Measurements from ENCODE around the gene PNPLA1.

The PNPLA1 gene

DNA sequence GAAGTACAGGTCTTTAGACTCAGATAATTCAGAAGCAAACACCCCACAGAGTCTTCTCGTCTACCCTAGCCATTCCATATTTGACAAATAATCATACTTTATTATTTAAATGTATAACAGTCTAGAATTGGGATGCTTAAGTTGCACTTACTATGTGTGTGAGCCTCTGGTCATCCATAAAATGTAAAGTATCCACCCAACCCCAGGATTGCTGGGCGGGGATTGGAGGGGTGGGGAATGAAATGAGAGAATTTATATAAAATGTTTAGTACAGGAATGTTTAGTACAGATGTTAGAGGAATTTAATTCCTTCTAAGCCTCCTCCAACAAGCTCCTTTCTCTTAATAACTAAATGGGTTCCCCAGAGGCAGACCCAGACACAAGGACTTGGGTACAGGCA, 50.0 kb downstream of the PNPLA1 start:
- Mint-ChIP-seq H3K27me3 (peaks cover 14% of the 10 kb centered on the region in 2 donors), H3K36me3 (ENCODE audit: insufficient read depth) (no peaks in the 10 kb centered on the region), H3K4me1 (ENCODE audit: low read depth in 2 of 2) (no peaks in the 10 kb centered on the region), H3K4me3 (no peak overlapping the region), H3K27ac (no peak overlapping the region), H3K9me3 (no peaks in the 10 kb centered on the region)
- no peak for DNase-seq
- ATAC-seq (replicated peaks): no peak

- ATAC-seq (replicated peaks) (no peak), DNase-seq (no peak)
- Mint-ChIP-seq H3K9me3 (no peaks in the 10 kb centered on the region), H3K27me3 (peaks cover 14% of the 10 kb centered on the region in 2 donors), H3K4me1 (ENCODE audit: low read depth in 2 of 2) (no peaks in the 10 kb centered on the region), H3K27ac (no peak overlapping the region), H3K4me3 (no peak overlapping the region), H3K36me3 (ENCODE audit: insufficient read depth) (no peaks in the 10 kb centered on the region)
These were observed 50.6 kb downstream of the PNPLA1 start for GRCh38 chr6:36320475-36320874.

DNA sequence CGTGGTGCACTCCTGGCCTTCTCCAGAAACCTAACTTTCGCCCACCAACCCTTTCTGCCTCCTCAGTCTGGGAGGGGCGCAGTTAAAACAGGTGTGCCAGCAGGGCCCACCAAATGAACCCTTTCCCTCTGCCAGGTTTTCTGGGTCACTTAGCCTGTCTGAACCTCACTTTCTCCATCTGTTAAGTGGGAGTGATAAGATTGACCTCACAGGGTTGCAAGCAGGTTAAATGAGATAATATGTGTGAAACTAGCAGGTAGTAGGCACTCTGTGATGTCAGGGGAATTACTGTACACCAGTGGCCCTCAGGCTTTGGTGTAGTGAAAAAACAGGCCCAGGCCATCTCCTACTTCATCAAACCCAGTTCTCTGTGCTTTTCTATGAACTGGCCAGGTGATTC, 52.7 kb downstream of the PNPLA1 start:
- Mint-ChIP-seq H3K27me3 (peaks cover 4 to 9% of the 10 kb centered on the region in 2 donors), H3K9me3 (no peaks in the 10 kb centered on the region), H3K27ac (no peak overlapping the region), H3K4me1 (ENCODE audit: low read depth in 2 of 2) (no peaks in the 10 kb centered on the region), H3K4me3 (no peak overlapping the region), H3K36me3 (ENCODE audit: insufficient read depth) (no peaks in the 10 kb centered on the region)
- ATAC-seq (replicated peaks): no peak
- no peak for DNase-seq

GRCh38 chr6:36323062-36323461, 53.2 kb downstream of the PNPLA1 start:
- DNase-seq: no peak
- peaks cover 0 to 6% of the 10 kb centered on the region in 2 donors for H3K27me3 Mint-ChIP-seq
- no peaks in the 10 kb centered on the region for H3K4me1 Mint-ChIP-seq (ENCODE audit: low read depth in 2 of 2)
- no peak overlapping the region for H3K4me3 Mint-ChIP-seq
- ATAC-seq (replicated peaks): no peak
- no peaks in the 10 kb centered on the region for H3K36me3 Mint-ChIP-seq (ENCODE audit: insufficient read depth)
- peak overlapping the region in 1 of 2 donors; percentile 17 for H3K27ac Mint-ChIP-seq
- H3K9me3 Mint-ChIP-seq: no peaks in the 10 kb centered on the region

- H3K4me3 Mint-ChIP-seq: no peak overlapping the region
- peaks cover under 1 to 15% of the 10 kb centered on the region in 2 donors for H3K27me3 Mint-ChIP-seq
These were observed 54.3 kb downstream of the PNPLA1 start for GRCh38 chr6:36324191-36324590.

DNA sequence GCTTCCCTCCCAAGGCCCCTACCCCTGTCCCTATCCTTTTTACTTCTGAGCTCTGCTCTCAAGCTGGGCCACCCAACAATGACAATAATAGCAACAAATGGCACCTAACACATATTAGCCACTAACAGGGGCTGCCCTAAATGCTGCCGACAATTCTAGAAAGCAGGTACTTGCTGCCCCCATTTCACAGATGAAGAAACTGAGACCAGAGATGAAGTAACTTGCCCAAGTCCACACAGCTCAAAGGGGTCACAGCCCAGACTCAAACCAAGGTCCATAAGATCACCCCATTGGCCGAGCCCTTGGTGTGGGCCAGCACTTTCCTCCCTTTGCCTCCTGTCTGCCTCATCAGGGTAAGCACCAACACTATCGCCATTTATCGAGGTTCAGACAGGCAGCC, 54.9 kb downstream of the PNPLA1 start:
- H3K9me3 Mint-ChIP-seq: no peaks in the 10 kb centered on the region
- peaks cover 5 to 20% of the 10 kb centered on the region in 2 donors for H3K27me3 Mint-ChIP-seq
- H3K36me3 Mint-ChIP-seq (ENCODE audit: insufficient read depth): no peaks in the 10 kb centered on the region
- no peak overlapping the region for H3K27ac Mint-ChIP-seq
- no peaks in the 10 kb centered on the region for H3K4me1 Mint-ChIP-seq (ENCODE audit: low read depth in 2 of 2)
- no peak for ATAC-seq (replicated peaks)
- DNase-seq: no peak
- no peak overlapping the region for H3K4me3 Mint-ChIP-seq

More at GRCh38 chr6:36324191-36324590, 54.3 kb downstream of the PNPLA1 start:
- H3K9me3 Mint-ChIP-seq: no peaks in the 10 kb centered on the region
- H3K4me1 Mint-ChIP-seq (ENCODE audit: low read depth in 2 of 2): no peaks in the 10 kb centered on the region
- no peaks in the 10 kb centered on the region for H3K36me3 Mint-ChIP-seq (ENCODE audit: insufficient read depth)
- H3K27ac Mint-ChIP-seq: no peak overlapping the region
- DNase-seq (no peak), ATAC-seq (replicated peaks) (no peak)

DNA sequence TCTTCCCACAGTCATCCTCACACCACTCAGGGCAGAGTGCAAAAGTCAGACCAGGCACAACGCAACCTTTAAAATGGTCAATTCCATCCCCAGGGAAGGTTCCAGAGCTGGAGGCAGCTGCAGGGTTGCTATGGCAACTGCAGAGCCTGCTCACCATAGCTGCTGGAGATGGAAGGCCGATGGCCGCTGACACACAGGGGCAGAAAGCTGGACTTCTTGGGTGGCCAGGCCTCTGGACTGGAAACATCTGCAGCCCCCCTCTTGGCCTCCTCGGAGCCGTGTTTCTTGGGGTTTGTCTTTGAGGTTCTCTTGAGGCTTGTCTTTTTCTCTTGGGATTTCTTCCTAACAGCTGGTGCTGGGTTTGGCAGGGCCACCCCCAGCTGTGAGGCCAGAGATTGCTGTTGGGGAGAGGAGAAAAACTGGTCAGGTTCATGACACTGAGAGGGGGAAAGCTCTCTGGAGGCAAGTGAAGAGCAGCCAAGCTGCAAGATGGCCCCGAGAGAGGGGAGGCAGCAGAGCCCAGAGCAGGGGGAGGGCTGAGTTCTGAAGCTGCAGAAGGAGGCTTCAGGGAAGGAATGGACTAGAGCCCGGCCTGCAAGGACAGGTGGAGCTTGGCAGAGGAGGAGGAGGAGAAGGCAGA, 56.6 kb downstream of the PNPLA1 start:
- H3K36me3 Mint-ChIP-seq (ENCODE audit: insufficient read depth): no peaks in the 10 kb centered on the region
- H3K4me3 Mint-ChIP-seq: no peak overlapping the region
- H3K9me3 Mint-ChIP-seq: no peaks in the 10 kb centered on the region
- ATAC-seq (replicated peaks) (no peak), DNase-seq (no peak)
- no peak overlapping the region for H3K27ac Mint-ChIP-seq
- no peaks in the 10 kb centered on the region for H3K4me1 Mint-ChIP-seq (ENCODE audit: low read depth in 2 of 2)
- H3K27me3 Mint-ChIP-seq: peaks cover 5 to 23% of the 10 kb centered on the region in 2 donors

DNA sequence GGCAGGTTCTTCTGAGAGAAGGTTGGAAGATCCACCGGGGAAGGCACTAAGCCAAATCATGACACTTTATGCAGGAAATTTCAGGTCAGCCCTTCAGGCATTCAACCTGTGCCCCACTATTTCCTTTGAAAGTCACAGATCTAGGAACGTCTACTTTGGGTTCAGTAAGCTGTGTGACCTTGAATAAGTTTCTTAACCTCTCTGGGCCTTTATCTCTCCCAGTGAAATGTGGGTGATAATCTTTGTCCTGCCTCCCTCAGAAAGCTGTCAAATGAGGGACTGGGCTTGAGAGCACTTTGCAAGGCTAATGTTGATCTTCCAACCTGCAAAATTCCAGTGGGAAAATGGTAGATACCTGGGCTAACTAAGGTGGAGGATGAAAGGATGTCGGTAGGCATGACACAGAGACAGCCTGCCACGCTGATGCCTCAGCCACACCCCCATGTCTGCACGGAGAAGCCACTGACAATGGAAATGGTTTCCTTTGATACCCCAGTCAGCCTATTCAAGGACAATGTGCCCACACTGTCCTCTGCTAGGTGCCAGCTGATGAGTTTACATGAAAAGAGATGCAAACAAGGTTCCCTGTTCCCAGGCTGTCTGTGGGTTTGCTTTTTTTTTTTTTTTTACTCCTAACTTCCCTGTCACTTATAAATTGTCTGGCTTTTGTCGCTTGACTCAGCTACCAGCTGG, 57.5 kb downstream of the PNPLA1 start:
- ATAC-seq (replicated peaks) (no peak), DNase-seq (no peak)
- Mint-ChIP-seq H3K9me3 (no peaks in the 10 kb centered on the region), H3K27ac (no peak overlapping the region), H3K36me3 (ENCODE audit: insufficient read depth) (no peaks in the 10 kb centered on the region), H3K27me3 (peaks cover 12 to 32% of the 10 kb centered on the region in 2 donors), H3K4me3 (no peak overlapping the region), H3K4me1 (ENCODE audit: low read depth in 2 of 2) (no peaks in the 10 kb centered on the region)

GRCh38 chr6:36327919-36328236, 58.0 kb downstream of the PNPLA1 start:
- DNase-seq (no peak), ATAC-seq (replicated peaks) (no peak)
- Mint-ChIP-seq H3K27me3 (peaks cover 16 to 37% of the 10 kb centered on the region in 2 donors), H3K4me3 (no peak overlapping the region), H3K4me1 (ENCODE audit: low read depth in 2 of 2) (no peaks in the 10 kb centered on the region), H3K27ac (no peak overlapping the region), H3K36me3 (ENCODE audit: insufficient read depth) (no peaks in the 10 kb centered on the region), H3K9me3 (no peaks in the 10 kb centered on the region)

DNA sequence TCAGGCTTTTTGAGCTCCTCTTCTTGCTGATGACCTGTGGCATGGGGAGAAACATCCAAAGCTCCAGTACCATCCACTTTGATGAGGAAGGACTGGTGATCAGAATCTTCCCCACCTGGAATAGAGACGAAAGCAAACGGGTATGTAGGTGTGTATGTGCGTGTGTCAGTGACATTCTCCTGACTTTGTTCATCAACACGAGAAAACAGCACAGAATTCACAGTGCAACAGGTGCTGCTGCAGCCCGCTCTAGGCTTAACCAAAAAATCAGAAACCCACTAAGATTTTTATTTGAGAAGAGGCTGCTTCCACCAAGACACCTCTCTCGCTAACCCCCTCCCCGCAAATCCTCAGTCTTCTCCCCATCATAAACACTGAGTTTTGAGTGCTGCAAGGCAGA, 58.7 kb downstream of the PNPLA1 start:
- peaks cover 20 to 45% of the 10 kb centered on the region in 2 donors for H3K27me3 Mint-ChIP-seq
- ATAC-seq (replicated peaks) (no peak), DNase-seq (no peak)
- H3K27ac Mint-ChIP-seq: no peak overlapping the region
- no peaks in the 10 kb centered on the region for H3K36me3 Mint-ChIP-seq (ENCODE audit: insufficient read depth)
- no peak overlapping the region for H3K4me3 Mint-ChIP-seq
- no peaks in the 10 kb centered on the region for H3K9me3 Mint-ChIP-seq
- no peaks in the 10 kb centered on the region for H3K4me1 Mint-ChIP-seq (ENCODE audit: low read depth in 2 of 2)

DNA sequence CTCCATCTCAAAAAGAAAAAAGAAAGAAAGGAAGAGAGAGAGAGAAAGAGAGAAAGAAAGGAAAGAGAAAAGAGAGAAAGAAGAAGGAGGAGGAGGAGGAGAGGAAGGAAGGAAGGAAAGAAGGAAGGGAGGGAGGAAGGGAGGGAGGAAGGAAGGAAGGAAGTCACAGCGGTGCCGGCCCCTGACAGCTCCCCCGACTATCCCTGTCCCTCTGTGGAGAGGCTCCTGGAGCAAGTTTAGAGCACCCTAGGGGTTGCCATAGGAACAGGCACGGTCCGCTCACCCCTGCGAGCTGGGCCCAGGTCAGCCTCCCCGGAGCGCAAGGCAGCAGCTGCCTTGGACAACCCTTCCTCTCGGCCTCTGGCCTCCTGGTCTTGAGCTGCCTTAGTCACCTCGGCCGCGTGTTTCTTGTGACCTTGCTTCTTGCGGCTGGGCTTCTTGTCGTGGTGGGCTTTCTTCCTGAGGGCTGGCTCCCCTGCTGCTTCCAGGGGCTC, 60.0 kb downstream of the PNPLA1 start:
- H3K27me3 Mint-ChIP-seq: peaks cover 31 to 57% of the 10 kb centered on the region in 2 donors

DNA sequence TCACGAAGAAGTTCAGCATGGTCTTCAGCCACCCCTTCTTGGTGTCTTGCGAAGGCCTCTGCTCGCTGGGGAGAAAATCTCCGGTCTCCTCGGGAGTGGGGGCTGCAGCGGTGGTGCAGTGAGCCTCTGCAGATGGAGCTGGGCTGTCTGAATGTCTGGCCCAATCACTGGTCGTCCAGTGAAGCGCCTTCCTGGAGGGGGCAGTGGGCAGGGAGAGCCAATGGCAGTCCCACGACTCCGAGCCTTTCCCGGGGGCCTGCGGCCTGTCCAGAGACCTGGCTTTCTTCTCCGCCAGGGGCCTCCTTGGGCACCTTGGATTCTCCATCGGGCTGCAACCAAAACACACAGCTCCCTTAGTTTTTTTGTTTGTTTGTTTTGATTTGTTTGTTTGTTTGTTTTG, 60.5 kb downstream of the PNPLA1 start:
- no peaks in the 10 kb centered on the region for H3K9me3 Mint-ChIP-seq
- H3K4me1 Mint-ChIP-seq (ENCODE audit: low read depth in 2 of 2): no peaks in the 10 kb centered on the region
- no peaks in the 10 kb centered on the region for H3K36me3 Mint-ChIP-seq (ENCODE audit: insufficient read depth)
- peaks cover 36 to 62% of the 10 kb centered on the region in 2 donors for H3K27me3 Mint-ChIP-seq
- ATAC-seq (replicated peaks): no peak
- DNase-seq: no peak
- no peak overlapping the region for H3K4me3 Mint-ChIP-seq
- H3K27ac Mint-ChIP-seq: no peak overlapping the region

More for the DNA sequence above, 60.0 kb downstream of the PNPLA1 start:
- Mint-ChIP-seq H3K4me3 (no peak overlapping the region), H3K4me1 (ENCODE audit: low read depth in 2 of 2) (no peaks in the 10 kb centered on the region), H3K27ac (no peak overlapping the region), H3K36me3 (ENCODE audit: insufficient read depth) (no peaks in the 10 kb centered on the region), H3K9me3 (no peaks in the 10 kb centered on the region)
- DNase-seq (no peak), ATAC-seq (replicated peaks) (no peak)

GRCh38 chr6:36331381-36331780, 61.5 kb downstream of the PNPLA1 start:
- no peak for ATAC-seq (replicated peaks)
- no peaks in the 10 kb centered on the region for H3K36me3 Mint-ChIP-seq (ENCODE audit: insufficient read depth)
- H3K27ac Mint-ChIP-seq: no peak overlapping the region
- no peaks in the 10 kb centered on the region for H3K4me1 Mint-ChIP-seq (ENCODE audit: low read depth in 2 of 2)
- no peak overlapping the region for H3K4me3 Mint-ChIP-seq
- no peak for DNase-seq
- H3K9me3 Mint-ChIP-seq: no peaks in the 10 kb centered on the region
- peaks cover 41 to 71% of the 10 kb centered on the region in 2 donors for H3K27me3 Mint-ChIP-seq

DNA sequence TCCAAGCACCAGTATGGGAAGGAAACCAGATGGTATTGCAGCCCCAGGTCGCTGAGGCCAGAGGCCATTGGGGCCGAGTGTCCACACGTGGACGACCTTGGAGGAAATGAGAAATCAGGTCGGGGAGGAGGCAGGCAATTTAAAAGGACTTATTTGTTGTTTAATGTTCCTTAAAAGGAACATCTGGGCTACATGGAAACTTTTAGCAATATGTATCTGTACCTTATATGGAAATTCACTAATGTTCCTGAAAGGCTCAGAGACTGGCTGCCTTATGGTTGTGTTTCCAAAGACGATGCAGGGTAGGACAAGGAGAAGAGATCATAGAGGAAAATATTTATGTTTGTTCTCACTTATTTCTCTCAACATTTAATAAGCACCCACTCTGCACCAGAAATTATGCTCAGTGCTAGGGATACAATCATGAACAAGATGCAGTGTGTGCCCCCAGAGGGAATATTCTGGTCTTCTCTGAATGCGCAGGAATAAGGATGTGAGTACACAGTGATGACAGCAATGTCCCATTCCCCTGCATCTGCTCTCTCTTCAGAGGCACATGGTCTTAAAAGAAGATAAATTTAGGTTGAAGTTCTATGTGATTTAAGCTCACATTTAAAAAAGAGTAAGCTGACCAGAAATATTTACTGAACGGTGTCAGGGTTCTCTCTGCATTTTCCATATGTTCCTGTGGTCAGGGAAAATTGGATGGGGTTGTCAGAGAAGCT, 63.5 kb downstream of the PNPLA1 start:
- H3K27ac Mint-ChIP-seq: no peak overlapping the region
- H3K9me3 Mint-ChIP-seq: no peaks in the 10 kb centered on the region
- H3K4me1 Mint-ChIP-seq (ENCODE audit: low read depth in 2 of 2): peaks cover 0 to 3% of the 10 kb centered on the region in 2 donors
- DNase-seq (no peak), ATAC-seq (replicated peaks) (no peak)
- no peaks in the 10 kb centered on the region for H3K36me3 Mint-ChIP-seq (ENCODE audit: insufficient read depth)
- H3K4me3 Mint-ChIP-seq: no peak overlapping the region
- H3K27me3 Mint-ChIP-seq: peaks cover 41 to 73% of the 10 kb centered on the region in 2 donors

Measured in effector memory CD8-positive, alpha-beta T cell (primary cell).